SK-N-MC (cell line): Measurements from ENCODE around the gene ANKRD44.

Source experiments
- EZH2 ChIP-seq: fragments of 200-600 bp; sonication (generic); IDR thresholded peaks from one replicate; pipeline ENCODE4 v1.6.1; 2017; ENCODE audit warnings: antibody characterized with exemption
- POLR2AphosphoS5 ChIP-seq: IDR thresholded peaks from 2 replicates; pipeline ENCODE4 v1.6.1; 2012; ENCODE audit warnings: mild to moderate bottlenecking, low read depth, low read length, borderline replicate concordance

- no peak for TF ChIP-seq EZH2
- TF ChIP-seq POLR2AphosphoS5 = no peak
Measured at GRCh38 chr2:197255543-197255942, 55.0 kb downstream of the ANKRD44 start.
